ENCODE measurements around the gene ENTPD8. TPM values are rescaled to one million over a fixed set of nuclear protein-coding genes. Genes with fewer than 3 reads are reported as not detected.

The ENTPD8 gene
- total and polyA plus RNA-seq, 2 donors: 0.14 to 3.8 TPM

DNA sequence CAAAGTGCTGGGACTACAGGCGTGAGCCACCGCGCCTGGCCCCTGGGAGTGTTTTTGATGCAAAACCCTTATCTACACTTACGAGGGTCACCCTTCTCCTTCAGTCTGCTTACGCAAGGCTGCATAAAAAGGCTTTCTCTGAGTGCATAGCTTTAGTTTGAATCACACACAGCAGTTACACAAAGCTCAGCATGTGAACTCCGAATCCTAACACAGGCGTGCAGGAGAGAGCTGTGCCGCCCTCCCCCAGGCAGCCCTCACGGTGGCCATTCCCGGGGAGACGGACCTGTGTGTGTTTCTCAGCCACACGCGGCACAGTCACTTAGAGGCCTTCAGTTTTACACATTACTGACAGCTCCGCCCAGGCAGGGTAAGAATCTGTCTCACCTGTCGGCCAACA, 44.9 kb downstream of the ENTPD8 start:
- Histone ChIP-seq H3K27ac (ENCODE audit: low read depth in 1 of 2, low read length in 1 of 2) (no peak overlapping the region), H3K4me1 (ENCODE audit: control insufficient read depth in 2 of 2, insufficient read depth in 2 of 2, low read length in 2 of 2) (no peaks in the 10 kb centered on the region), H3K9me3 (ENCODE audit: control insufficient read depth in 2 of 2, insufficient read depth in 1 of 2, low read length in 1 of 2) (peaks cover 1 to 18% of the 10 kb centered on the region in 2 donors), H3K27me3 (ENCODE audit: control insufficient read depth in 2 of 2, insufficient read depth in 1 of 2, low read length in 1 of 2) (no peaks in the 10 kb centered on the region), H3K36me3 (ENCODE audit: control insufficient read depth in 2 of 2, insufficient read depth in 2 of 2, low read length in 1 of 2) (no peaks in the 10 kb centered on the region), H3K4me3 (ENCODE audit: low read length in 2 of 2) (no peak overlapping the region)
- DNase-seq (ENCODE audit: low read depth in 6 of 9, low spot score in 9 of 9): no peak
- WGBS: 93% methylated on average over 15 of the region's 15 CpGs

DNA sequence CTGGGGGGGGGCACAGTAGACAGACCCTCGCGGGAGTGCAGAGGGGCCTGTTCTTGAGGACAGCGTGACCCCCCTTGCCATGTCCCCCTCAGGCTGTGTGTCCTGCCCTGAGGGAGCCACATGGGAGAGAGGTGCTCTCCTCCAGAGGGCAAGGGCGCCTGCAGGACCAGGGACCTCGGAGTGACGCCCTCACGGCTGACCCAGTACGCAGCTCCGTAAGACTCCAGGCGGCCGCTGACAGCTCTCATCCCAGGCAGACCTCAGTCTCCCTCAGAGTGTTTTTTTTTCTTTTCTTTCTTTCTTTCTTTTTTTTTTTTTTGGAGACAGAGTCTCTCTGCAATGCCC, 45.5 kb downstream of the ENTPD8 start:
- Histone ChIP-seq H3K27me3 (ENCODE audit: control insufficient read depth in 2 of 2, insufficient read depth in 1 of 2, low read length in 1 of 2) (no peaks in the 10 kb centered on the region), H3K4me3 (ENCODE audit: low read length in 2 of 2) (no peak overlapping the region), H3K36me3 (ENCODE audit: control insufficient read depth in 2 of 2, insufficient read depth in 2 of 2, low read length in 1 of 2) (no peaks in the 10 kb centered on the region), H3K4me1 (ENCODE audit: control insufficient read depth in 2 of 2, insufficient read depth in 2 of 2, low read length in 2 of 2) (peaks cover 0 to 3% of the 10 kb centered on the region in 2 donors), H3K9me3 (ENCODE audit: control insufficient read depth in 2 of 2, insufficient read depth in 1 of 2, low read length in 1 of 2) (peaks cover 1 to 18% of the 10 kb centered on the region in 2 donors), H3K27ac (ENCODE audit: low read depth in 1 of 2, low read length in 1 of 2) (no peak overlapping the region)
- WGBS: 98% methylated on average over 11 of the region's 11 CpGs
- no peak for DNase-seq (ENCODE audit: low read depth in 6 of 9, low spot score in 9 of 9)

DNA sequence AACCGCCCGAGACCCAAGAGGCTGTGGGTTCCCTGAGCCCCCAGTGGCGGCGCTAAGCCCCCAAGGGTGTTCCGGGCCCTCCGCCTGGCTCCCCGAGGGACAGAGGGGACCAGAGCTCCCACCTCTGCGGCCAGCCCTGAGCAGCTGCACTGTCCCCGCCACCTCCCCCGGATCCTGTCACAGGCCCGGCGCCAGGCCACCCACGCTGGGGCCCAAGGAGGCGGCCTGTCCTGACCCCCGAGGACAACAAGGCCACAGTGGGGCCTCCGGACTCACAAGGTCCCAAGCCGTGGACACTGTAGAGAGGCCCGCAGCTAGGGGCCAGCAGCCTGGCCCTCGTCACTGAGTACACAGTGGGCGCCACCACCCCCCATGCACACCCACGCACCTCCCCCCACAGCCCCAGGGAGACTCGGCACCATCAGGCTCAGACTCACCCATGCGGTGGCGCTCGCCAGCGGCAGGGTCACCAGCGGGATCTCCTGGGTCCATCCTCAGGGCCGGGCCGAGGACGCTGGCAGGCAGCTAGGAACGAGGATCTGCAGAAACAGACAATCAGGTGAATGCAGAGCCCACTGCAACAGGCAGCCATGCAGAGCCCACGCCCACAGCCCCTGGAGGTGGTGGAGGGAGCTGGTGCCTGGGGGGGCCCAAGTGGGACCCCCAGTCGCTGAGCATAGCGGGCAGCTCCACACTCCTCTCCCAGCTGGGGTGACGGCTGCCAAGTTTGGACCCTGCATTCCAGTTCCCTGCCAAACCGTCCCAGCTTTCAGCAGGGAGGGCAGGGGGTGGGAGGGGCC, 46.1 kb downstream of the ENTPD8 start:
- H3K27me3 ChIP-seq (ENCODE audit: control insufficient read depth in 2 of 2, insufficient read depth in 1 of 2, low read length in 1 of 2): no peaks in the 10 kb centered on the region
- DNase-seq (ENCODE audit: low read depth in 6 of 9, low spot score in 9 of 9): no peak
- H3K4me3 ChIP-seq (ENCODE audit: low read length in 2 of 2): no peak overlapping the region
- no peak overlapping the region for H3K27ac ChIP-seq (ENCODE audit: low read depth in 1 of 2, low read length in 1 of 2)
- H3K9me3 ChIP-seq (ENCODE audit: control insufficient read depth in 2 of 2, insufficient read depth in 1 of 2, low read length in 1 of 2): peaks cover 1 to 18% of the 10 kb centered on the region in 2 donors
- WGBS: 97% methylated on average over 36 of the region's 36 CpGs
- H3K36me3 ChIP-seq (ENCODE audit: control insufficient read depth in 2 of 2, insufficient read depth in 2 of 2, low read length in 1 of 2): no peaks in the 10 kb centered on the region
- peaks cover 0 to 4% of the 10 kb centered on the region in 2 donors for H3K4me1 ChIP-seq (ENCODE audit: control insufficient read depth in 2 of 2, insufficient read depth in 2 of 2, low read length in 2 of 2)

DNA sequence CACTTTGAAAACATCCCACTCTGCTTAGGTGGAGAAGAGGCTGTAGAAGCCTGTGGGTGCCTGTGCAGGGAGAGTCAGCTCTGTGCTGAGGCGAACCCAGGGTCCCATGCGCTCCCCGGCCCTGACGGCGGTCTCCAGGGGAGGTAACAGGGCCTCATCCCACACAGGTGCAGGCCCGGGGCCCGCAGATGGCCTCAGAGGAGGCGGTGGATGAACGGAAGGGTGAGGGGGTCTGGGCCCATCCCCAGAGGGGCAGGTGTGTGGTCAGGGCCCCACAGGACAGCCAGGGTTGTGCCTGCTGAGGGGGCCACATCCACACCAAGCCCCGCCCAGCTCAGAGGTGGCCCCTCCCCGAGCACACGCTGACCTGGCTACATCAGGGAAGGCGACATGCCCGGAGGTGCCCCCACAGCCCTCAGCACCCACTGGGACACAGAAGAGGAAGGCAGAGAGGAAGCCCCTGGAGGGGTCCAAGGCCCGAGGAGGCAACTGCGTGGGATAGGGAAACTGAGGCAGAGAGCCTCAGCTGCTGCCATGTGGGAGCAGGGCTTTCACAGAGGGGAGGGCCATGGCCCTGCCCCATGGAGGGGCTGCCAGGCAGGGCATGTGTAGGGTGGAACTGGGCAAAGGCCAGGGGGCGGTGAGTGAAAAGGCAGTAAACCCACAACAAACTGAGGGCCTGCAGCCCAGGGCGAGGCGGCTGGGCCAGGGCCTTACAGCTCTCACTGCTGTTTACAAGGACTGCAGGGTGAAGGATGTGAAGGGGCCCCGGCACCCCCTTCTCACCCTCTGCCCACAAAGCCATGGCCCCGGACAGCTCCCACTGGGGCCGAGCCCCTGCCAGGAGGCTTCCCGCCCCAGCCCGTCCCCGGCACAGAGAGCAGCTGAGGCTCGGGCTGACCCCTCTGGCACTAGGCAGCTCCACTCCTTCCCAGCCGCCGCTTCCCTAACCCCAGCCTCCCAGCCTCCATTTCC, 47.7 kb downstream of the ENTPD8 start:
- DNase-seq (ENCODE audit: low read depth in 6 of 9, low spot score in 9 of 9): no peak
- Histone ChIP-seq H3K4me1 (ENCODE audit: control insufficient read depth in 2 of 2, insufficient read depth in 2 of 2, low read length in 2 of 2) (peaks cover 0 to 10% of the 10 kb centered on the region in 2 donors), H3K36me3 (ENCODE audit: control insufficient read depth in 2 of 2, insufficient read depth in 2 of 2, low read length in 1 of 2) (no peaks in the 10 kb centered on the region), H3K27ac (ENCODE audit: low read depth in 1 of 2, low read length in 1 of 2) (no peak overlapping the region), H3K27me3 (ENCODE audit: control insufficient read depth in 2 of 2, insufficient read depth in 1 of 2, low read length in 1 of 2) (no peaks in the 10 kb centered on the region), H3K9me3 (ENCODE audit: control insufficient read depth in 2 of 2, insufficient read depth in 1 of 2, low read length in 1 of 2) (peaks cover 0 to 14% of the 10 kb centered on the region in 2 donors), H3K4me3 (ENCODE audit: low read length in 2 of 2) (no peak overlapping the region)
- 98% methylated on average over 28 of the region's 28 CpGs for WGBS

DNA sequence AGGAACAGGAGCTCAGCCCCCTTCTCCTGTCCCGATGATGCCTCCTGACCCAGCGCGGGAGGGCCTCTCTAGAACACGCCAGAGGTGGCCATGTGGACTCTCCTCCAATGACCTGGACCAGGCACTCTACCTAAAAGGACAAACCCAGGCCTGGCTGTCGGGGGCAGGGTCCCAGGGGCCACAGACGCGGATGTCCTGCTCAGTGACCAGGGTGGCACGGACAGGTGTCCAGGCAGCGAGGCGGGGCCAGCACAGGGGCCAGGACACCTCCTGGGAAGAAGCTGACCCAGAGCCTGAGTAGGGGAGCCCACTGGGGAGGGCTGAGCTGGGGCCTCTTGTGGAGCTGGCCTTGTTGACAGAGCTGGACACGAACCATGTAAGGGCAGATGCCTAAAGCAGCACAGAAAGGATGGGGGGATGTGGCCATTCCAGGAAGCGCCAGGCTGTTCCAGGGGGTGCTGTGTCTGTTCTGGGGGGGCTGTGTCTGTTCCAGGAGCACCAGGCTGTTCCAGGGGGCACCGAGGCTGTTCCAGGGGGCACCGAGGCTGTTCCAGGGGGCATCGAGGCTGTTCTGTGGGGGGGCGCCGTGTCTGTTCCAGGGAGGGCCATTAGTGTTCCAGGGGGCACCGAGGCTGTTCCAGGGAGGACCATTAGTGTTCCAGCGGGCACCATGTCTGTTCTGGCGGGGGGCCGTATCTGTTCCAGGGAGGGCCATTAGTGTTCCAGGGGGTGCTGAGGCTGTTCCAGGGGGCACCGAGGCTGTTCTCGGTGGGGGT, 48.7 kb downstream of the ENTPD8 start:
- DNase-seq (ENCODE audit: low read depth in 6 of 9, low spot score in 9 of 9): no peak
- WGBS: 98% methylated on average over 23 of the region's 23 CpGs
- H3K27me3 ChIP-seq (ENCODE audit: control insufficient read depth in 2 of 2, insufficient read depth in 1 of 2, low read length in 1 of 2): no peaks in the 10 kb centered on the region
- no peaks in the 10 kb centered on the region for H3K36me3 ChIP-seq (ENCODE audit: control insufficient read depth in 2 of 2, insufficient read depth in 2 of 2, low read length in 1 of 2)
- no peak overlapping the region for H3K27ac ChIP-seq (ENCODE audit: low read depth in 1 of 2, low read length in 1 of 2)
- H3K4me1 ChIP-seq (ENCODE audit: control insufficient read depth in 2 of 2, insufficient read depth in 2 of 2, low read length in 2 of 2): peaks cover 0 to 20% of the 10 kb centered on the region in 2 donors
- peaks cover 0 to 11% of the 10 kb centered on the region in 2 donors for H3K9me3 ChIP-seq (ENCODE audit: control insufficient read depth in 2 of 2, insufficient read depth in 1 of 2, low read length in 1 of 2)
- no peak overlapping the region for H3K4me3 ChIP-seq (ENCODE audit: low read length in 2 of 2)

DNA sequence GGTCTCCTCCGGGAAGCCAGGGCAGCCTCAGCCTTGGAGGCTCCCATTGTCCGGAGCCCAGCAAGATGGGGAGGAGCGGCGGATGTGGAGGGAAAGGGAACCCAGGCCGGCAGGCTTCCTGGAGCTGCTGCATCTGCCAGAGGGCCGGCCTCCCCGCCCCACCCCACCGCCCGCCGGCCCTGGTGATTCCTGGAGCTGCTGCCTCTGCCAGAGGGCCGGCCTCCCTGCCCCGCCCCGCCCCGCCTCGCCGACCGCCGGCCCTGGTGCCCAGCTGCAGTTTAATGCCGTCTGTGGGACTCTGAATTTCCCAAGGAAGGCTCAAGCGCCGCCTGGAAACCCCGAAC, 49.8 kb downstream of the ENTPD8 start:
- Histone ChIP-seq H3K36me3 (ENCODE audit: control insufficient read depth in 2 of 2, insufficient read depth in 2 of 2, low read length in 1 of 2) (no peaks in the 10 kb centered on the region), H3K27me3 (ENCODE audit: control insufficient read depth in 2 of 2, insufficient read depth in 1 of 2, low read length in 1 of 2) (no peaks in the 10 kb centered on the region), H3K9me3 (ENCODE audit: control insufficient read depth in 2 of 2, insufficient read depth in 1 of 2, low read length in 1 of 2) (peaks cover 0 to 2% of the 10 kb centered on the region in 2 donors), H3K4me3 (ENCODE audit: low read length in 2 of 2) (no peak overlapping the region), H3K27ac (ENCODE audit: low read depth in 1 of 2, low read length in 1 of 2) (no peak overlapping the region), H3K4me1 (ENCODE audit: control insufficient read depth in 2 of 2, insufficient read depth in 2 of 2, low read length in 2 of 2) (peaks cover 0 to 26% of the 10 kb centered on the region in 2 donors)
- DNase-seq (ENCODE audit: low read depth in 6 of 9, low spot score in 9 of 9): no peak
- whole genome bisulfite sequencing: 95% methylated on average over 22 of the region's 22 CpGs

DNA sequence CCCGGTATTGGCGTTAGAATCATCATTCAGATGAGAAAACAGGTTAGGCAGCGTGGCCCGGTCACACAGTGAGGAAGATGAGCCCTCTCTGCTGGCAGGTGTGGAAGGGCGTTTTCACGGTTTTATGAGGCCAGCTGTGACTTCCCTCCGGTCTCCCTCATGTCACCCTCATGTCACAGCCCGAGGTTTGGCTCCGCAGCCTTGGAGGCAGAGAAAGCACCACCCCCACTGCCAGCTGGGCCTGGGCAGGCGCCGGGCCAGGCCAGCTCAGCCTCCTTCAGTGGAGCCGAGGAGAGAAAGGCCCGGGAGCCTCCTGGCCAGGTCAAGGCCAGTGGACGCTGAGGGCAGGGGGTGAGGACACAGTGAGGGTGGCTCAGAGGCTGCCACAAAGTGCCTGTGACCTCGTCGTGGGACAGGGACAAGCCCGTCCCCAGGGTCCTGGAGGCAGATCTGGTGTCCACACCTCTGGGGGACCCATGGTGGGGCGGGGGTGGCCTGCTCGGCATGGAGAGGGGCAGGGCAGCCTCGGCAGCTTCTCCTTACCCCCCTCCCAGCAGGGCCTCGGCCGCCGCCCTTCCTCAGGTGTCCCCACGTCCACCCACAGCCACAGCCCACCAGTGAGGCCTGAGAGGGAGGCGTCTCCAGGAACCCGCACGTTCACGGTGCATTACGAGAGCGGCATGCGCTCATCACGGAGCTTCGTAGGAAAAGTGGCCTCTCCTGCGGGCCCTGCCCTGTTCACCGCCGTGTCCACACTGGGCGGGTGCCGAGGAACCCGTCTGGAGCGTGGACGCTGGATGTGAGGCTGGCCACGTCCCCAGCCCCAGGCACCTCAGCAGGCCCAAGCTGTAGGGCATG, 50.4 kb downstream of the ENTPD8 start:
- peak in 1 of 9 donors; percentile 42 for DNase-seq (ENCODE audit: low read depth in 6 of 9, low spot score in 9 of 9)
- 92% methylated on average over 42 of the region's 42 CpGs for WGBS
- Histone ChIP-seq H3K36me3 (ENCODE audit: control insufficient read depth in 2 of 2, insufficient read depth in 2 of 2, low read length in 1 of 2) (no peaks in the 10 kb centered on the region), H3K27me3 (ENCODE audit: control insufficient read depth in 2 of 2, insufficient read depth in 1 of 2, low read length in 1 of 2) (no peaks in the 10 kb centered on the region), H3K27ac (ENCODE audit: low read depth in 1 of 2, low read length in 1 of 2) (no peak overlapping the region), H3K4me1 (ENCODE audit: control insufficient read depth in 2 of 2, insufficient read depth in 2 of 2, low read length in 2 of 2) (peaks cover 0 to 26% of the 10 kb centered on the region in 2 donors), H3K9me3 (ENCODE audit: control insufficient read depth in 2 of 2, insufficient read depth in 1 of 2, low read length in 1 of 2) (no peaks in the 10 kb centered on the region), H3K4me3 (ENCODE audit: low read length in 2 of 2) (no peak overlapping the region)

DNA sequence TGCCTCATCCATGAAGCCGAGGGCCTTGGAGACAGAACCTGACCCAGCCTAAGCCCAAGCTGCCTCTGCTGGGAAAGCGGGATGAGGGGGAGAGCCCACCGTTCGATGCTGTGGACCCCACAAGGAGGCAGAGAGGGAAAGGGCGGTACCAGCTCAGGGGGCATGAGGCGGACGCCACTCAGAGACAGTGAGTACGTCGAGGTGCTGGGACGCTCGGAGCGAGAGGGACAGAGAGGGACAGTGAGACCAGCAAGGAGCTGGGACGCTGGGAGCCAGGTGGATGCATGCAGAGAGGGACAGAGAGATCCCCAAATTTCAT, 51.8 kb downstream of the ENTPD8 start:
- H3K36me3 ChIP-seq (ENCODE audit: control insufficient read depth in 2 of 2, insufficient read depth in 2 of 2, low read length in 1 of 2): no peaks in the 10 kb centered on the region
- no peaks in the 10 kb centered on the region for H3K9me3 ChIP-seq (ENCODE audit: control insufficient read depth in 2 of 2, insufficient read depth in 1 of 2, low read length in 1 of 2)
- 98% methylated on average over 13 of the region's 13 CpGs for WGBS
- H3K4me3 ChIP-seq (ENCODE audit: low read length in 2 of 2): no peak overlapping the region
- H3K27ac ChIP-seq (ENCODE audit: low read depth in 1 of 2, low read length in 1 of 2): no peak overlapping the region
- no peak for DNase-seq (ENCODE audit: low read depth in 6 of 9, low spot score in 9 of 9)
- H3K4me1 ChIP-seq (ENCODE audit: control insufficient read depth in 2 of 2, insufficient read depth in 2 of 2, low read length in 2 of 2): peaks cover 0 to 27% of the 10 kb centered on the region in 2 donors
- no peaks in the 10 kb centered on the region for H3K27me3 ChIP-seq (ENCODE audit: control insufficient read depth in 2 of 2, insufficient read depth in 1 of 2, low read length in 1 of 2)
